GM21447 (cell line): Measurements from ENCODE around the gene SLC25A27.
A peak's percentile ranks its signal among the peaks of the same experiment; 100 is the strongest.
"Not testable (repeated sequence)": the region's sequence is repeated elsewhere in the genome, so short reads cannot be mapped to it uniquely, and the experiment has no call there.

Source experiments
- ATAC-seq: cut with Tn5 transposase; IDR thresholded peaks from one replicate; pipeline ENCODE4 v1.9.1; 2021; ENCODE audit not compliant: unreplicated experiment

Gene SLC25A27

GRCh38 chr6:46652603-46653438, at the start of gene SLC25A27, which contains the start of gene CYP39A1:
Gene SLC25A27, plus strand, starts transcription at chr6:46652975. Its CDS starts 218 bp downstream, at chr6:46653193.
Gene CYP39A1, minus strand, starts transcription at chr6:46652818. Its CDS starts 236 bp downstream, at chr6:46652582.
- peak; percentile 100 for ATAC-seq

- no peak for ATAC-seq
These were observed 47.5 kb upstream of the SLC25A27 start for GRCh38 chr6:46605091-46605797.

GRCh38 chr6:46606338-46606737, 46.4 kb upstream of the SLC25A27 start:
- ATAC-seq: no peak

GRCh38 chr6:46610862-46611553, 41.8 kb upstream of the SLC25A27 start:
- ATAC-seq: no peak

- no peak for ATAC-seq
These were observed 40.1 kb upstream of the SLC25A27 start for GRCh38 chr6:46612645-46613044.

- ATAC-seq: no peak
These were observed 34.0 kb upstream of the SLC25A27 start for GRCh38 chr6:46618726-46619125.

- no peak for ATAC-seq
These were observed 26.4 kb upstream of the SLC25A27 start for GRCh38 chr6:46626228-46626909.

GRCh38 chr6:46626976-46627375, 25.8 kb upstream of the SLC25A27 start:
- no peak for ATAC-seq

GRCh38 chr6:46628498-46628897, 24.3 kb upstream of the SLC25A27 start:
- ATAC-seq: no peak

GRCh38 chr6:46628976-46629375, 23.8 kb upstream of the SLC25A27 start:
- ATAC-seq: no peak

GRCh38 chr6:46629691-46630090, 23.1 kb upstream of the SLC25A27 start:
- ATAC-seq: no peak

GRCh38 chr6:46632053-46632452, 20.7 kb upstream of the SLC25A27 start:
- ATAC-seq: no peak

GRCh38 chr6:46635462-46635861, 17.3 kb upstream of the SLC25A27 start:
- ATAC-seq: no peak

- ATAC-seq: no peak
These were observed 15.6 kb upstream of the SLC25A27 start for GRCh38 chr6:46637145-46637544.

- no peak for ATAC-seq
These were observed 14.8 kb upstream of the SLC25A27 start for GRCh38 chr6:46637933-46638332.

- no peak for ATAC-seq
These were observed 14.1 kb upstream of the SLC25A27 start for GRCh38 chr6:46638650-46639049.

- no peak for ATAC-seq
These were observed 9.6 kb upstream of the SLC25A27 start for GRCh38 chr6:46642928-46643751.

GRCh38 chr6:46645265-46645664, 7.5 kb upstream of the SLC25A27 start:
- no peak for ATAC-seq

- not testable (repeated sequence) for ATAC-seq
These were observed 4.7 kb upstream of the SLC25A27 start for GRCh38 chr6:46648108-46648507.

GRCh38 chr6:46648869-46649492, 3.8 kb upstream of the SLC25A27 start:
- ATAC-seq: no peak
